ENCODE results near the gene DROSHA. TPM values are rescaled to one million over a fixed set of nuclear protein-coding genes. Genes with fewer than 3 reads are reported as not detected.
A peak's percentile ranks its signal among the peaks of the same experiment; 100 is the strongest.

DROSHA gene
- total RNA-seq, 1 experiment from 2014 or later: 106 TPM

- no peak overlapping the region for H2BK5ac ChIP-seq (ENCODE audit: insufficient read length, low read length)
- no peak overlapping the region for H2BK20ac ChIP-seq (ENCODE audit: low read depth, low read length, poor library complexity, severe bottlenecking)
- no peaks in the 10 kb centered on the region for H3K79me2 ChIP-seq (ENCODE audit: insufficient read depth, low read length)
- H2BK12ac ChIP-seq (ENCODE audit: insufficient read length, low read depth, low read length): no peak overlapping the region
- H3K23me2 ChIP-seq (ENCODE audit: insufficient read length, low read depth, low read length, poor library complexity, severe bottlenecking): no peaks in the 10 kb centered on the region
- no peak overlapping the region for H3K27ac ChIP-seq (ENCODE audit: insufficient read length, low read depth, low read length)
- no peak overlapping the region for H3K56ac ChIP-seq (ENCODE audit: insufficient read length, low read depth, low read length)
- no peak overlapping the region for H2AK5ac ChIP-seq (ENCODE audit: insufficient read length, low read length)
- no peak overlapping the region for H2BK15ac ChIP-seq (ENCODE audit: low read depth, low read length)
- TF ChIP-seq CTCF (conservative IDR thresholded peaks at IDR 0.05): no peak
- no peak overlapping the region for H3K14ac ChIP-seq (ENCODE audit: insufficient read depth, low read length)
- no peak overlapping the region for H3K9ac ChIP-seq (ENCODE audit: extremely low read depth, insufficient read length, low read length)
- H2AFZ ChIP-seq (ENCODE audit: low read length): no peak overlapping the region
- H3K4me2 ChIP-seq (ENCODE audit: insufficient read depth, insufficient read length, low read length): no peak overlapping the region
- no peak overlapping the region for H4K91ac ChIP-seq (ENCODE audit: insufficient read length, low read depth, low read length)
- H3T11ph ChIP-seq (ENCODE audit: low read length): no peak overlapping the region
- no peak overlapping the region for H4K8ac ChIP-seq (replicated peaks; ENCODE audit: insufficient read length, low read depth, low read length)
- no CpG with 5 or more reads among the region's 10 CpGs for WGBS (ENCODE audit: extremely low coverage, insufficient read length, low lambda C conversion rate)
- no peak overlapping the region for H3K18ac ChIP-seq (ENCODE audit: insufficient read length, low read depth, low read length)
- peaks cover 4% of the 10 kb centered on the region; the same call in 1 of the 2 replicates for H3K4me1 ChIP-seq (ENCODE audit: insufficient read depth, low read length)
- peaks cover 15 to 33% (median 29%) of the 10 kb centered on the region in 3 experiments for H3K36me3 Mint-ChIP-seq (ENCODE audit: insufficient read depth in 1 of 3, low read depth in 3 of 3)
- H2BK120ac ChIP-seq (ENCODE audit: low read depth, low read length, poor library complexity, severe bottlenecking): no peak overlapping the region
- H3K23ac ChIP-seq (ENCODE audit: insufficient read length, low read depth, low read length): no peak overlapping the region
- H3K27me3 ChIP-seq (ENCODE audit: insufficient read depth, low read length): no peaks in the 10 kb centered on the region
- peaks cover 9% of the 10 kb centered on the region for H3K9me3 ChIP-seq (ENCODE audit: control insufficient read depth, low read depth, low read length)
- peak overlapping the region in 1 of 3 experiments; percentile 34; a peak in 2 of 7 replicates for H3K27ac Mint-ChIP-seq
- H3K27me3 Mint-ChIP-seq (ENCODE audit: low read depth): no peaks in the 10 kb centered on the region; the same call in none of the 2 replicates
- no peak overlapping the region for H4K5ac ChIP-seq (ENCODE audit: insufficient read length, low read depth, low read length)
- H3K79me1 ChIP-seq (ENCODE audit: insufficient read depth, low read depth, low read length, poor library complexity, severe bottlenecking): no peaks in the 10 kb centered on the region
- DNase-seq: no peak
- no peak overlapping the region for H3K4ac ChIP-seq (ENCODE audit: low read depth, low read length)
- peaks cover 26 to 34% of the 10 kb centered on the region in 2 experiments for H3K4me1 Mint-ChIP-seq
- H3K9me3 Mint-ChIP-seq: peaks cover 26 to 29% of the 10 kb centered on the region in 2 experiments
- no peaks in the 10 kb centered on the region for H4K20me1 ChIP-seq (ENCODE audit: control insufficient read depth, insufficient read depth, insufficient read length)
- no peak overlapping the region for H3K4me3 Mint-ChIP-seq
These were observed 145.9 kb downstream of the DROSHA start for GRCh38 chr5:31385774-31386537.

Data from H9 (cell line).